Mammary epithelial cell (primary cell): ENCODE results near the gene C2CD3.

Experiments used
- EZH2 ChIP-seq: IDR thresholded peaks from 2 replicates; pipeline ENCODE4 v1.6.1; 2012; ENCODE audit warnings: low read length, inconsistent platforms, borderline replicate concordance
- TF ChIP-seq, protein P1 (sequence below), 2 donors: IDR thresholded peaks in 1 of 2; conservative IDR thresholded peaks in 1 of 2; 2 replicates each; pipeline ENCODE4 v1.5.1; 2011 to 2012; ENCODE audit warnings: inconsistent platforms in 2 of 2, low read length in 2 of 2, mild to moderate bottlenecking in 2 of 2, control low read depth in 1 of 2, low read depth in 1 of 2; ENCODE audit not compliant: insufficient read depth in 1 of 2; ENCODE audit errors: extremely low read depth in 1 of 2

DNA sequence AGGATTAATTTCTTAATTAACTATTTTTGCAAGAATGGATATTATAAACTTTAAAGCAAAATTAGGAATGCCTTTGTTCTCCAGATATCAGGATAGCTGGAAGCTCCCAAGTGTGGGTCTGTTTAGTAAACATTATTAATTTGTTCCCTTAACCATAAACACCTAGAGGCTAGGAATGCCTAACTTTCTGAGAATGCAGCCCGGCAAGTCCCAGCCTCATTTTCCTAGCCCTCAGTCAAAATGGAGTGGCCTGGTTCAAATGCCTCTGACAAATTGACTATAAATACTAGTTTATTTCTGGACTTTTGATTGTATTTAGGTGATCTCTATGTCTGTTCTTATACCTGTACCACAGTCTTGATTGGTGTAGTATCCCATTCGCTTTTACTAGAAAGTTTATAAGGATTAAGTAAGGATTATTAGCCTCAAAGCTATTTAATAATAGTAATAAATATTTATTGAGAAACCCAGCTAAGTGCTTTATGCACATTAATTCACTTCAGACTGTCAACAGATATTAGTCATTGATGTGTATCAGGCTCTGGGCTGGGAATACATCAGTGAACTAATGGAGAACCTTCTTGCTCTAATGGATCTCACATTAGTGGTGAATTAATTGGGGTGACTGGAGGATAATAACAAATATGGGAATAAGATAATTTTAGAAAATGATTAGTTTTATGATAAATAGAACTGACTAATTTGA, 26.1 kb upstream of the C2CD3 start:
- TF ChIP-seq, protein P1, sequence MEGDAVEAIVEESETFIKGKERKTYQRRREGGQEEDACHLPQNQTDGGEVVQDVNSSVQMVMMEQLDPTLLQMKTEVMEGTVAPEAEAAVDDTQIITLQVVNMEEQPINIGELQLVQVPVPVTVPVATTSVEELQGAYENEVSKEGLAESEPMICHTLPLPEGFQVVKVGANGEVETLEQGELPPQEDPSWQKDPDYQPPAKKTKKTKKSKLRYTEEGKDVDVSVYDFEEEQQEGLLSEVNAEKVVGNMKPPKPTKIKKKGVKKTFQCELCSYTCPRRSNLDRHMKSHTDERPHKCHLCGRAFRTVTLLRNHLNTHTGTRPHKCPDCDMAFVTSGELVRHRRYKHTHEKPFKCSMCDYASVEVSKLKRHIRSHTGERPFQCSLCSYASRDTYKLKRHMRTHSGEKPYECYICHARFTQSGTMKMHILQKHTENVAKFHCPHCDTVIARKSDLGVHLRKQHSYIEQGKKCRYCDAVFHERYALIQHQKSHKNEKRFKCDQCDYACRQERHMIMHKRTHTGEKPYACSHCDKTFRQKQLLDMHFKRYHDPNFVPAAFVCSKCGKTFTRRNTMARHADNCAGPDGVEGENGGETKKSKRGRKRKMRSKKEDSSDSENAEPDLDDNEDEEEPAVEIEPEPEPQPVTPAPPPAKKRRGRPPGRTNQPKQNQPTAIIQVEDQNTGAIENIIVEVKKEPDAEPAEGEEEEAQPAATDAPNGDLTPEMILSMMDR (conservative IDR thresholded peaks at IDR 0.05 in 1 of 2, IDR thresholded peaks at IDR 0.05 in 1 of 2; ENCODE audit: extremely low read depth in 1 of 2, insufficient read depth in 1 of 2, low read depth in 1 of 2, low read length in 2 of 2), result no peak
- TF ChIP-seq EZH2, result no peak
